ENCODE data around the gene PHIP. TPM values are rescaled to one million over a fixed set of nuclear protein-coding genes. Genes with fewer than 3 reads are reported as not detected.

PHIP gene
- 10 to 100 TPM; 12.1 to 34.5 (median 20.7) TPM for total RNA-seq

DNA sequence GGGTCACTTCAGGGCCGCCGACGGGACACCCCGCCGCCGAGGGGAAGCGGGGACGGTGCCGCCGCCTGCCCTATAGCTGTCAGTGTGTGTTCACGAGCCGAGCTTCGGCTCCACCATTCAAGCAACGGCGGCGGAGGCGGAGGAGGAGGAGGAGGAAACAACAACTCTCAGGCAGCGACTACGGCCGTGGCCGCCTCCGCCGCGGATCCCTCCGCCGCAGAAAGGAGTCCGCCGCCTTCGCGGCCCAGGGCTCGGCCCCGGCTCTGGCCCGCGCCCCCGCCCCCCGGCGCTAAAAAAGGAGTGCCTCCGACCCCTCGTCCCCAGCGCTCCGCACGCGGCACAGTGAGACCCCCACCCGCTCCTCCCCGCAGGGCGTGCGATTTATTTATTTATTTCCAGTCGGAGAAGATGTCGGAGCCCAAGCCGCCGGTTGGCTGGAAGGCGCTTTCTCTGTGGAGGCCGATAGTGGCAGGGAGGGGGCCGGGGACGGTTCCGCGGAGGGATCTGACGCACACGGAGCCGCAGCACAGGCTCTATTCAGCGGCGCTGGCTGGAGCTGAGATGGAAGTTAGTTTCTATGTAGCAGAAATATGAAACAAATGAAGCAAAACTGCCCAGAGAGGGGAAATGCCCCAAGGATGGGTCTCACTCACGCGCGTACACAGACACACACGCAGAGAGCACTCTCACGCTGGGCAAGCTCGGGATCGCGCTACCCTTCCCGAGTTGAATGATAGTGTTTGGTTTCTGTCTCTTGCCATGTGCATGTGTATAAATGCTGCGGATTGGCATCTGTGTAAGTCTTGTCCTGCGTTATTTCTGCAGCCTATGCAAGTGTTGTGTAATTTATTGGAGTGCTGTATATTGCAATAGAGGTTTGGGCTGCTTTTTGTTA is at the start of gene PHIP:
Gene PHIP (minus strand): TSS at position 180 of the 895 bp plus-strand sequence. CDS start 186 bp downstream, outside the sequence.
- DNase-seq, result peak; percentile 93
- TF ChIP-seq POLR2AphosphoS5 (IDR thresholded peaks at IDR 0.05) (peak; percentile 54 to 88 (median 86)), EP300 (IDR thresholded peaks at IDR 0.05; ENCODE audit: low read depth) (peak; percentile 6), POLR2A (IDR thresholded peaks at IDR 0.05) (peak; percentile 77)
- TF ChIP-seq, protein P1, sequence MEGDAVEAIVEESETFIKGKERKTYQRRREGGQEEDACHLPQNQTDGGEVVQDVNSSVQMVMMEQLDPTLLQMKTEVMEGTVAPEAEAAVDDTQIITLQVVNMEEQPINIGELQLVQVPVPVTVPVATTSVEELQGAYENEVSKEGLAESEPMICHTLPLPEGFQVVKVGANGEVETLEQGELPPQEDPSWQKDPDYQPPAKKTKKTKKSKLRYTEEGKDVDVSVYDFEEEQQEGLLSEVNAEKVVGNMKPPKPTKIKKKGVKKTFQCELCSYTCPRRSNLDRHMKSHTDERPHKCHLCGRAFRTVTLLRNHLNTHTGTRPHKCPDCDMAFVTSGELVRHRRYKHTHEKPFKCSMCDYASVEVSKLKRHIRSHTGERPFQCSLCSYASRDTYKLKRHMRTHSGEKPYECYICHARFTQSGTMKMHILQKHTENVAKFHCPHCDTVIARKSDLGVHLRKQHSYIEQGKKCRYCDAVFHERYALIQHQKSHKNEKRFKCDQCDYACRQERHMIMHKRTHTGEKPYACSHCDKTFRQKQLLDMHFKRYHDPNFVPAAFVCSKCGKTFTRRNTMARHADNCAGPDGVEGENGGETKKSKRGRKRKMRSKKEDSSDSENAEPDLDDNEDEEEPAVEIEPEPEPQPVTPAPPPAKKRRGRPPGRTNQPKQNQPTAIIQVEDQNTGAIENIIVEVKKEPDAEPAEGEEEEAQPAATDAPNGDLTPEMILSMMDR (IDR thresholded peaks at IDR 0.05), result peak in 1 of 5 experiments; percentile 25
- in situ Hi-C loops (cut with MboI; ENCODE audit: low pct_ligation_motif_present in 1 of 4, low pct_unique_long_range_greater_than_20kb in 1 of 4, low sequenced_read_pairs in 3 of 4) (no loop called here), intact Hi-C loops (cut with DNase I; ENCODE audit: low total_unique reads) (loop anchor here (5.0 kb wide), 1 partner anchor 154 kb away; the partner anchor contains the start of gene HMGN3)
- Histone ChIP-seq H3K27ac (peak within 1 kb of the TSS; percentile 97 to 99 (median 98)), H3K4me1 (peaks cover 12 to 40% (median 32%) of the 10 kb centered on the region in 4 donors), H3K9me3 (no peaks in the 10 kb centered on the region), H3K27me3 (no peaks in the 10 kb centered on the region), H3K4me3 (peak within 1 kb of the TSS; percentile 83 to 97 (median 92)), H3K36me3 (no peaks in the 10 kb centered on the region)
- 0 to 1% methylated on average over 10 to 63 of the region's 73 CpGs for WGBS, 2 donors (ENCODE audit: low coverage in 1 of 2)

DNA sequence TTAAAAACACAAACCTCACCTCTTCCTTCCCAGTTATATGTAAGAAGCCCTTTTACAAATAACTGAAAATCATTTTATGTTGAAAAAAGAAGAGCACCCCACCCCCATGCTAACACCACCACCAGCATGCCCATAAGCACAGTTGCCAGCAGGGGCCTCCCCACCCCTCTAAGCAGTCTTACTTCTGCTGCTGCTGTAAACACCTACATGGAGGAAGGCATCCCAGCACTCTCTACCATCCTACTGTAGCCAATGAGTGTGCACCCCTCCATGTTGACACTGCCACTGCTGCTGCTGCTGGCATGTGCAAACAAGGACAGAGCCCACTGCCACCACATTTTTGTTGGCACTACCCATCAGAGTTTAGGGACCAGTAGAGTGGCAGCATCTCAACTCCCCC is 49.6 kb upstream of the PHIP start:
- in situ Hi-C loops (cut with MboI; ENCODE audit: low pct_ligation_motif_present in 1 of 4, low pct_unique_long_range_greater_than_20kb in 1 of 4, low sequenced_read_pairs in 3 of 4), result no loop called here

DNA sequence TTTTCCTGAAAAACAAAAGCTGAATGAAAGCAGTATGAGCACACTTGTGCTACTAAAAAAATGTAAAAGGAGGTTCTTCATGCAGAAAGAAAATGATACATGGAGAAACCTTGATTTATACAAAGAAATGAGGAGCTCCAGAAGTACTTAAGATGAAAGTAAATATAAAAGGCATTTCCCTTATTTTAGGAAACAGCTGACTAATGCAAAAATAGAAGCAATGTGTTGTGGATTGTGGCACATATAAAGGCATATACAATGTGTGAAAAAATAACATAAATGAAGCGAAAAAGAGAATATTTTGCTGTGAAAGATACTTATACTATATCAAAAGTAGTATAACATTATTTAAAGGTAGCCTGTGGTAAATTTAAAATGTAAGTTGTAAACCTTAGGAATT is 41.2 kb upstream of the PHIP start:
- no peaks in the 10 kb centered on the region for H3K27me3 ChIP-seq
- H3K4me1 ChIP-seq, result no peaks in the 10 kb centered on the region
- intact Hi-C loops (cut with DNase I; ENCODE audit: low total_unique reads) (no loop called here), in situ Hi-C loops (cut with MboI; ENCODE audit: low pct_ligation_motif_present in 1 of 4, low pct_unique_long_range_greater_than_20kb in 1 of 4, low sequenced_read_pairs in 3 of 4) (loop anchor here in 1 of 4 donors (25.0 kb wide), 1 partner anchor 143 kb away; no protein-coding TSS in a partner anchor)
- no peak for DNase-seq
- H3K4me3 ChIP-seq, result no peak overlapping the region
- H3K9me3 ChIP-seq, result no peaks in the 10 kb centered on the region
- WGBS, 2 donors (ENCODE audit: low coverage in 1 of 2), result 67 to 87% methylated on average over 1 of the region's 1 CpG
- H3K27ac ChIP-seq, result no peak overlapping the region
- TF ChIP-seq, protein P1 (IDR thresholded peaks at IDR 0.05), result no peak
- TF ChIP-seq POLR2A (IDR thresholded peaks at IDR 0.05) (no peak), POLR2AphosphoS5 (IDR thresholded peaks at IDR 0.05) (no peak)
- H3K36me3 ChIP-seq, result no peaks in the 10 kb centered on the region

More for the DNA sequence above, 49.6 kb upstream of the PHIP start:
- Histone ChIP-seq H3K27me3 (no peaks in the 10 kb centered on the region), H3K4me1 (no peaks in the 10 kb centered on the region), H3K27ac (no peak overlapping the region), H3K9me3 (no peaks in the 10 kb centered on the region), H3K36me3 (no peaks in the 10 kb centered on the region), H3K4me3 (no peak overlapping the region)
- no peak for DNase-seq
- TF ChIP-seq POLR2AphosphoS5 (IDR thresholded peaks at IDR 0.05), result no peak
- TF ChIP-seq, protein P1 (IDR thresholded peaks at IDR 0.05), result no peak
- no peak for TF ChIP-seq POLR2A (IDR thresholded peaks at IDR 0.05)
- TF ChIP-seq EP300 (IDR thresholded peaks at IDR 0.05; ENCODE audit: low read depth), result no peak
- intact Hi-C loops (cut with DNase I; ENCODE audit: low total_unique reads), result no loop called here

DNA sequence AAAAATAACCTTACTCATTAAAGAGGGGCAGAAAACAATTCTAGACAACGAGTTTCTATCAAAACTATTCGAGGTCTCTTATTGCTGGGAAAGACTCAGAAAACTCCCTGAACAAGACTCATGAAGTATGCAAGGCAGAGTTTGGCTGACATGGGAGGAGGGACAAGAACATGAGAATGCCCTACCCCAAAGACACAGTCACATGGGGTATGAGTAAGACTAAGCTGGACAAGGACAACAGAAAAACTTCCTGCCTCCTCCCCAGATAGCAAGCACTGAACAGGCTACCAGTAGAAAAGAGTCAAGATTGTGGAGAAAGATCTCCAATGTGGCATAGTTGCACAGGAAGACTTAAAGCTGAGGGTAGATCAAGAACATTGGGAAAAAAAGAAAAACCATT is 39.7 kb upstream of the PHIP start:
- H3K4me1 ChIP-seq, result no peaks in the 10 kb centered on the region
- H3K4me3 ChIP-seq, result no peak overlapping the region
- H3K9me3 ChIP-seq, result no peaks in the 10 kb centered on the region
- H3K36me3 ChIP-seq, result no peaks in the 10 kb centered on the region
- intact Hi-C loops (cut with DNase I; ENCODE audit: low total_unique reads) (no loop called here), in situ Hi-C loops (cut with MboI; ENCODE audit: low pct_ligation_motif_present in 1 of 4, low pct_unique_long_range_greater_than_20kb in 1 of 4, low sequenced_read_pairs in 3 of 4) (loop anchor here in 1 of 4 donors (25.0 kb wide), 1 partner anchor 145 kb away; no protein-coding TSS in a partner anchor)
- TF ChIP-seq EP300 (IDR thresholded peaks at IDR 0.05; ENCODE audit: low read depth) (no peak), POLR2AphosphoS5 (IDR thresholded peaks at IDR 0.05) (no peak), POLR2A (IDR thresholded peaks at IDR 0.05) (no peak)
- TF ChIP-seq, protein P1 (IDR thresholded peaks at IDR 0.05), result no peak
- no peak overlapping the region for H3K27ac ChIP-seq
- no peak for DNase-seq
- H3K27me3 ChIP-seq, result no peaks in the 10 kb centered on the region
- WGBS, 2 donors (ENCODE audit: low coverage in 1 of 2), result 82% methylated on average over 2 of the region's 2 CpGs; no CpG with 5 or more reads in 1 of the 2 donors
